HG03571 (cell line): ENCODE results near the gene OPHN1.
"Not testable (repeated sequence)": the region's sequence is repeated elsewhere in the genome, so short reads cannot be mapped to it uniquely, and the experiment has no call there.

Experiments used
- ATAC-seq: cut with Tn5 transposase; IDR thresholded peaks from one replicate; pipeline ENCODE4 v1.9.1; 2021; ENCODE audit not compliant: unreplicated experiment

Gene OPHN1

DNA sequence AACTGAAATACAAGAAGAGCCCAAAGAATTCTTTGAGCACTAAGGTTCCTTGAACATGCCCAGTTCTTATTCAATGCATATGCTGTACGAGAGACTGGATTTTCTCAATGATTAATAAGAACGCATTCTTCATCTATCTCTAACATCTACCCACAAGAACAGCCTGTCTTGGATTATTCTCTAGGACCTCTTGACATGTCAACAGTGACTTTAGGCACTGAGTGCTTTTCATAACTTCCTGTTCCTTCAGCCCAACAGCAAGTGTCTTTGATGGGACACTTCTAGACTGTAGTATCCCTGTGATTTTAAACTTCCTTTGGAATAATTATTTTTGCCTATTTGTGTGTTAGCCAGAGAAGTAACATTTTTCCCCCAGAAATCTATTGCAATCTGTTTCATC is 69.3 kb downstream of the OPHN1 start:
- ATAC-seq = no peak

DNA sequence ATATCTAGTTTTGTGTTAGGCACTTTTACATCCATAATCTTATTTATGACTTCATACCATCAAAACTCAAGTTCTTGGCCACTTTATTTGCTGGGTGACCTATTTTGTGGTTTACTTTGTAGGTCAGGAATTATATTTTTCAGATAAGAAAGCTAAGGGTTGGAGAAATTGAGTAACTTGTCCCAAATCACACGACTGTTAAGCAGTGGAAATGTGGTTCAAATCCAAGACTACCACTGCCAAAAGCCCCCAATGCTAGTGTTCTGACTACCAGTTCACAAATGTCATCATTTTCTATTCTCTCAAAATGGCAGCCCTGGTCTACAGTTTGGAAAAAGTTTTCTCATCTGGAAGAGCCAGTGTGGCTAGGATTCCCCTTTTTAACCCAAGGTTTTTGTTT is 74.6 kb downstream of the OPHN1 start:
- ATAC-seq = no peak

DNA sequence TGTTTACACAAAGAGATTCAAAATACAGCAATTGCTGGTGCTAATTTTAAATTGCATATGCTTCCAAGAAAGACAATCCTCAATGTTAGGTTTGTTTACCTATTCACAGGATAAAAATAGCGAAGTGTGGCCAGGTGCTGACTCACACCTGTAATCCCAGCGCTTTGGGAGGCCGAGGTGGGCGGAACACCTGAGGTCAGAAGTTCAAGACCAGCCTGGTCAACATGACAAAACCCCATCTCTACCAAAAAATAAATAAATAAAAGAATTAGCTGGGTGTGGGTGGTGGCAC is 77.7 kb downstream of the OPHN1 start:
- no peak for ATAC-seq

DNA sequence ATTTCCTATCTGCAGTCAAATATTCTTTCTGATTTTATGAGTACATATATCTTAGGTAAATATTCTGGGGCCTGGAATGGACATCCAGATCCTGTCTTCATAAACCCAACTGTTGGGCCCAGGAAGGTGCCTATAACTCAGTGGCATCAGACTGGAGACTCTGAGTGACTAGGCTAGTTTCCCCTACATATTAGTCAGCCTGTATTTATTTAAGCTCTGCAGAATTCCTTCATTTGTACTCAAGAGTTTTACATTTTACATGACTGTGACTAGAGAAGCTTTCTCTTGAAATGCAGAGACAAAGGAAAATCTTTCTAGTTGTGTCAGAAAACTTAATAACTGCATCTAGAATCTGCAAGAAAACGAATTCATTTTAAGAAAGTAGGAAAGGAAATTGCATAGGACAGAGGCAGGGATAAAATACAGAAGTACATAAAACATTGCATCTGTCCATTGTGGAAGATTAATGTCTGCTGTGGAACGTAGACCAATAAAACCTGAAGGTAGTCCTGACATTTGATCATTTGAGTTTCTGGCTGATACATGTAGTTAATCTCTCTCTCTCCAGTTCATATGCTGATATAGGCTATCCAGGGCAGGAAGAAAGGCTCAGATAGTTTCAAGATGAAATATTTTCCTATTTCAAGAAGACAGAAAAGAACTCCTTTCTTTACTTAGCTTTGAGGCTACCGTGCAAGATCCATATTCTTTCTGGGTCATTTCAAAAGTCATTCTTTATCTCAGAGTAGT is 78.2 kb downstream of the OPHN1 start:
- ATAC-seq = no peak

DNA sequence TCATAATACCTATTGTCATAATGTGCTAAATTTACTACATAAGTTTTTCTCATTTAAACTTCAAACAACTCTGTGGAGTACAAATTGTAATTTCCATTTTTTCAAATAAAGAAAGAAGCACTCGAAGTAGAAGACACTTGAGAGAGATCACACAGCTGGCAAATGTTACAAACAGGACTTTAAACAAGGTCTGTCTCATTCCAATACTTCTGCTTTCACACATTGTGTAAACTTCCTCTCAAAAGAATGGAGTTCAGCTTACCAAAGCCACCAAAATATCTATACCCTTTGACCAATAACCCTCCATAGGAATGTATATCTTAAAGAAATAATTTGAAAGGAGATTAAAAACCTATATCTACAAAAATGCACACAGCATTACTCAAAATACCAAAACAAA is 88.3 kb downstream of the OPHN1 start:
- ATAC-seq = no peak

DNA sequence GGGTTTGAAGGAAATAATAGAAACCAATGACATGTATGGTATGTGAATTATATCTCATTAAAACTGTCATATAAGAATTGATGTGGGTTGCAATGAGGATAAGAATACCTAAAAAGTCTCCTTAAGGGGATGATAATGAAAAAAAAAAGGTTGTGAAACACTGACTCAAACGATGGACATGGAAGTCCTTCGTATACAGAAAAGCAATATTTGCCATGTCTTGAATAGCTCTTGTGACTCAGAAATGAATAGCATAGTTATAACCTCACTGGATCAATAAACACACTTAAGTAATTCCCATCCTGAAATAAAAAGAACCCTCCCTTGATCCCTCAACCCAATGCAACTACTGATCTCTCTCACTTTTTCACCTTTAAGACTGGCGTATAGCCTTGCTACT is 89.7 kb downstream of the OPHN1 start:
- no peak for ATAC-seq

DNA sequence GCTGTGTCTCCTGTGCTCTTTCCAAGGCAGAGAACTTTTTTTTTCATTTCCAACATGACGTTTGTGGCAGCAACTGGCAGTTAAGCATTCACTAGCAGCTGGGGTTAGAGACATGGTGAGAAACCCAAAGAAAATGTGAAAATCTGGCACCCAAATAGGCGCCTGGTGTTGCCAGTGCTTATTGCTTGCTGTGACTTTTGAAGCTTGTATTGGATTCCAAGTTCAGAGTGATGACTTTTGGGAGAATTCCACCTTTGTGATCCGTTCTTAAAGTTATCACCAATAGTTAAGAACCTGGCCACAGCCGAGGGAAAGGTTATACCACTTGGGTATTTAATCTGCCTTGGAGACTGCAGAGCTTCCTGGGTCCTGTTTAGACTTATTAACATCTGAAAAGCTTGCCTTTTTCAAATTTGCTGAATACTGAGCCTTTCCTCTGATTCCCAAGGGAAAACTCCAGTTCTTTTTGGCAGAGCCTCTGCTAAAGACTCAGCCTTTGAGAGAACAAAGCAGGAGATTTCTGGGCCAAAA is 101.0 kb downstream of the OPHN1 start:
- no peak for ATAC-seq

DNA sequence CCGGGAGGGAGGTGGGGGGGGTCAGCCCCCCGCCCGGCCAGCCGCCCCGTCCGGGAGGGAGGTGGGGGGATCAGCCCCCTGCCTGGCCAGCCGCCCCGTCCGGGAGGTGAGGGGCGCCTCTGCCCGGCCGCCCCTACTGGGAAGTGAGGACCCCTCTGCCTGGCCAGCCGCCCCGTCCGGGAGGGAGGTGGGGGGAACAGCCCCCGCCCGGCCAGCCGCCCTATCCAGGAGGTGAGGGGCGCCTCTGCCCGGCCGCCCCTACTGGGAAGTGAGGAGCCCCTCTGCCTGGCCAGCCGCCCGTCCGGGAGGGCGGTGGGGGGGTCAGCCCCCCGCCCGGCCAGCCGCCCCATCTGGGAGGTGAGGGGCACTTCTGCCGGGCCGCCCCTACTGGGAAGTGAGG is 106.5 kb downstream of the OPHN1 start:
- ATAC-seq = not testable (repeated sequence)

DNA sequence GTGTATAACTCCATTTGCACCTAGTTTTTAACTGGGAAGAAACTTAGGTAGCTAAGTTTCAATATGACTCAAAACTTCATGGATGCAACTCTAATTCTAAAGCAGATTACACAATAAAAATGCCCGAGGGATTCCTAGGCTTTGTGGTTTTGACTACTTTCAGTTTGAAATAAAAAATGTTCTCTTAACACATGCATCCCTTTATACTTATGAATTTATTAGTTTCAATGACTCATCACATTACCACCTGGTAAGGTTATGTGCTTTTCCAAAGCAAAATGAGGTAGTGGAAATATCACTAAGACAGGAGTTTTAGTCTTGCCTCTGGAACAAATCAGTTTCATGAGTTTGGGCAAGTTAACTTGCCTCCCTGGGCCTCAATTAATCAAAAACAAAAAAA is 125.5 kb downstream of the OPHN1 start:
- ATAC-seq = no peak

DNA sequence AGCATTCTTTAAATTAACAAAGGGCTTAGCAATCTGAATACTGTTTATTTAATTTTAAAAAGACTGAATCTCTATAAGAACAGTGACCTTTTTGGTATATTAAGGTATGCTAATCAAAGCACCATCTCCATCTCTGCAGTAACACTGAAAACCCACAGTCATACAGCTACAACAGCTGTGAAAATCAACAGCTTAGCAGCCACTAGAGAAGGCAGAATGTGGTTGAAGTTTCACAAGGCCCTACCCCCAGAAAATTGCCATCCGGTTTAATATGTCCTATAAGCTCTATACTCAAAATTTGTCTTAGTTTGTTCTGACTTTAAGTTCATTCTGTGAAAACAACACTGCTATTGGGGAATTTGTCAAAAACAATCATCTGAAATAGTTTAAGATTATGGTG is 128.7 kb downstream of the OPHN1 start:
- no peak for ATAC-seq

DNA sequence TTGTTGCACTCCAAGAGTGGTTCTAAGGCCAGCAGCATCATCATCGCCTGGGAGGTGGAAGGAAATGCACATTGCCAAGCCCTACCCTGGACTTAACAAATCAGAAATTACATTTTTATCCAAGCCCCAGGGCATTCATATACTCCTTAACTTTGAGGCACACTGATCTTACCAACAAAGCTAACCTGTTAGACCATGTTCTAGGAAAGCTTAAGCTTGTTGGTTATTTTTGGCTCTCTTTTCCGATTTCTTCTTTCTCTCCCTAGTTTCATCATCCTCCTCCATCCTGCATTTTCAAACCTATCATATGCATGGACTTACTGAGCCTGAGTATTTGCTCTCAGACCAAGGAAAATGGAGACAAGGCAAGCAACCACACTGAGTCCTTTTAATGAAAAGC is 133.4 kb downstream of the OPHN1 start:
- no peak for ATAC-seq

DNA sequence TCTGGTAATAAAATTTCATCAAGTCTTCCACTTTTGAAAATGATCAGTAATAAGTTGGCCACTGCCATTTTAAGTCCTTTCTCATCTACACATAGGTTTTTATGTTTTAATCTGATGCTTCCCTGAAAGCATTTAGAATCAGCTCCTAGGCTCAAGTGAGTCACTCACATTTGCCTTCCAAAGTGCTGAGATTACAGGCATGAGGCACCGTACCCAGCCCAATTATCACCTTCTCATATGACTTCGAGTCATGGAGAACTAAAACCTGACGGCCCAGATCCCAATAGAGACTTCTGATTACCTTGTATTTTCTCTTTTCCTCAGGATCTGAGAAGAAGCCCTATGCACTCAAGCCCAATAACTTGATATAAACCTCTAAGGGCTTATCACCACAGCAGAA is 140.8 kb downstream of the OPHN1 start:
- no peak for ATAC-seq

DNA sequence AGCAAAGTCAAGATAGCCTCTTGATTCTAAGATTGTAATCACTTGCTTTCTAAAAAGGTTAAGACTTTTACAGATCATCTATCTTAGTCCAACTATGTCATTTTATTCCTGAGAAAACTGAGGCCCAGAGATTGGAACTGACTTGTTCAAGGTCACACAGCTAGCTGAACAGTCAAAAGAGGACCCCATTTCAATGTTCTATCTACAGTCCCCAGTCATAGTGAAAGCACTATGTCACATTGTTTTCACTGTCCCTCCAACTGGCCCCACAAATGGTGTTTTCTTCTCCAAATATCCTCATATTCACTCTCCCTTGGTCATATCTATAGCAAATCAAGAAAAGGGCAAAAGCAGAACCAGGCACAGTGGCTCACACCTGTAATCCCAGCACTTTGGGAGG is 145.2 kb downstream of the OPHN1 start:
- no peak for ATAC-seq

DNA sequence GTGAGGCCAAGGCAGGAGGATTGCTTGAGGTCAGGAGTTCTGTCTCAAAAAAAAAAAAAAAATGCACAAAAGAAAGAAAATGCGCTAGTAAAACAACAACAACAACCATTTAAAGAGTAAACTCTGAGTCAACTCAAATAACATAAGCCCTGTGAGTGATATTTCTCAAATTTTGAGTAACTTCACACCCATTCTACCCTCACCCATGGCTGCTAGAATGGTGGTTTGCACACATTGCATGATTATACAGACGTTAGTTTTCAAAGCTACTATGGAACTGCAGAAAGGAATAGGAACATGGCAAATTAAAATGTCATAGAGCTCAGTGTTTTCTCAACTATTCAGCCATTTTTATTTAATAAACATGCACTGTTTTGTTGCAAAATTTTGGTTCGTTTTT is 145.9 kb downstream of the OPHN1 start:
- no peak for ATAC-seq

DNA sequence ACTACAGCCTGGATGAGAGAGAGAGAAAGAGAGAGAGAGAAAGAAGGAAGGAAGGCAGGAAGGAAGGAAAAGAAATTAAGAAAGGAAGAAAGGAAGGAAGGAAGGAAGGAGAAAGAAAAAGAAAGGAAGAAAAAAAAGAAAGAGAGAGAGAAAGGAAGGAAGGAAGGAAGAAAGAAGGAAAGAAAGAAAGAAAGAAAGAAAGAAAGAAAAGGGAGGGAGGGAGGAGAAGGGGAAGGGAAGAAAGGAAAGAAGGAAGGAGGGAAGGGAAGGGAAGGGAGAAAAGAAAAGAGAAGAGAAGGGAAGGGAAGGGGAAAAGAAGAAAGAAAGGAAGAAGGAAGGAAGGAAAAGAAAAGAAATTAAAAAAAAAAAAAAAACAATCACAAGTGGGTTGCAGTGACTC is 146.3 kb downstream of the OPHN1 start:
- ATAC-seq = no peak

DNA sequence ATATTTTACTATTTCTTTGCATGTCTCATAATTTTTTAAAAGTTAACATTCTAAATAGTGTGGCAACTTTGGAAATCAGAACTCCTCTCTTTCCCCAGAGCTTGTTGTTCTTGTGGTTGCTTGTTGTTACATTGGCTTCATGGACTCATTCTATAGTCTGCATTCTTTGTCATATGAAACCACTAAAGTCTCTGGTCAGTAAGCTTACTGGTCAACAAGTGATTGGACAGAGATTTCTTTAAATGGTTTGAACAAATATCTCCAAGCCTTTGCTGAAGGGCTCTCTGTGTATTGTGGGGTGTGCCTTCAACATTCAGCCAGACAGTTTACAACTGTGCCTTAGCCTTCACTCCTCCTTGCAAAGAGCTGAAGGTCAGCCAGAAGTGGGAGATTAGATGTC is 147.2 kb downstream of the OPHN1 start:
- ATAC-seq = no peak

DNA sequence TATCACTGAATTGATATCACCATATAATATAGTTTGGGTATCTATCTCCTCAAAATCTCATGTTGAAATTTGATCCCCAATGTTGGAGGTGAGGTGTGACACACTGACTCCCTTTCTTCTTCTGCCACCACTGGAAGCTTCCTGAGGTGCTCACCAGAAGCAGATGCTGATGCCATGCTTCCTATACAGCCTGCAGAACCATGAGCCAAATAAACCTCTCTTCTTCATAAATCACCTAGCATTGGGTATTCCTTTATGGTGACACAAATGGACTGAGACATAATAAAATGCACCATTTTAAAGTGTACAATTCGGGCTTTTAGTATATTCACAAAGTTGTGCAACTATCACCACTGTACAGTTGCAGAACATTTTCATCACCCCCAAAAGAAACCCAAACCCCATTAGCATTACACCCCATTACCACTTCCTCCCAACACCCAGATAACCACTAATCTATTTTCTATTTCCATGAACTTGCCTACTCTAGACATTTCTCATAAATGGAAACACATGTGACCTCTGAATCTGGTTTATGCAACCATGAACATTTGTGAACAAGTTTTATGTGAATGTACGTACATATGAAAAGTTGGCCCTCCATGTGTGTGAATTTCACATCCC is 148.9 kb downstream of the OPHN1 start:
- no peak for ATAC-seq

DNA sequence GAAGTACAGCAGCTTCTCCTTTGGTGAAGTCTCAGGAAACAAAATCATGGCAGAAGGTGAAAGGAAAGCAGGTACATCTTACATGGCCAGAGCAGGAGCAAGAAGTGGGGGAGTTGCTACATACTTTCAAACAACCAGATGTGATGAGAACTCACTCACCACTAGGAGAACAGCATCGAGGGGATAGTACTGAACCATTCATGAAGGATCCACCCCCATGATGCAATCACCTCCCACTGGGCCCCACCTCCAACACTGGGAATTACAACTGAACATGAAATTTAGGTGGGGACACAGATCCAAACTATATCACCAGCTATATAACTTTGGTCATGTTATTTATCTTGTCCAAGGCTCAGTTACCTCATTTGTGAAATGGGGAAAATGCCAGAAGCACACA is 159.4 kb downstream of the OPHN1 start:
- no peak for ATAC-seq

DNA sequence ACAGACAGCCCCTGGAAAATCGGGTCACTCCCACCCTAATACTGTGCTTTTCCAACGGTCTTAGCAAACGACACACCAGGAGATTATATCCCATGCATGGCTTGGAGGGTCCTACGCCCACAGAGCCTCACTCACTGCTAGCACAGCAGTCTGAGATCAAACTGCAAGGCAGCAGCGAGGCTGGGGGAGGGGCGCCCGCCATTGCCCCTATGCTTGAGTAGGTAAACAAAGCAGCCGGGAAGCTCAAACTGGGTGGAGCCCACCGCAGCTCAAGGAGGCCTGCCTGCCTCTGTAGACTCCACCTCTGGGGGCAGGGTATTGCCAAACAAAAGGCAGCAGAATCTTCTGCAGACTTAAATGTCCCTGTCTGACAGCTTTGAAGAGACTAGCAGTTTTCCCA is 168.5 kb downstream of the OPHN1 start:
- not testable (repeated sequence) for ATAC-seq

DNA sequence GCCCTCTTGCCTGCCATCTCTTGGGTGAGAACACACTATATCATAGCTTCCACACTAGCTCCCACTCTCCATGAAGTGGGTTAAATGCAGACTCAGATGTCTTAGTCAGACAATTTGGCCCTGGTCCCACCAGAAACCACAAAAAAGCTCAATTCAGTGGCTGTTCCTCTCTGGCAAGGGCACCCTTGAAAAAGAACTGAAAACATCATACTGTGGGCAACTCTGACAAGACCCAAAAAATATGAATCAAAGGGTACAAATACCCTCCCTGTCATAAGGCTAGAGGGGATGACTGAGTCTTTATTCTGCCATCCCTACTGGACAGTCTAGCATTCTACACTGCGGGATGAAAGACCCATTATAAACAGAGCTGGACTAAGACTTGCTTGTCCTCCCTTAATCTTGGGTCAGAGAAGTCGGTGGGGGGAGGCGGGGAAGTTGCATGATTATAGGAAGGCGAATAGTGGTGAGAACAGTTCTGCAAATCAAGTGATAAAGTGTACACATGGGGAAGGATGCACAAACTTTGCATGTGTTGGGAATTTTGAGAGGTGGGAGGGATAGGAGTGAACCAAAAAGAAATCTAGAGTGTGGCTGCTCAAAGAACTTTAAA is 172.1 kb downstream of the OPHN1 start:
- no peak for ATAC-seq

DNA sequence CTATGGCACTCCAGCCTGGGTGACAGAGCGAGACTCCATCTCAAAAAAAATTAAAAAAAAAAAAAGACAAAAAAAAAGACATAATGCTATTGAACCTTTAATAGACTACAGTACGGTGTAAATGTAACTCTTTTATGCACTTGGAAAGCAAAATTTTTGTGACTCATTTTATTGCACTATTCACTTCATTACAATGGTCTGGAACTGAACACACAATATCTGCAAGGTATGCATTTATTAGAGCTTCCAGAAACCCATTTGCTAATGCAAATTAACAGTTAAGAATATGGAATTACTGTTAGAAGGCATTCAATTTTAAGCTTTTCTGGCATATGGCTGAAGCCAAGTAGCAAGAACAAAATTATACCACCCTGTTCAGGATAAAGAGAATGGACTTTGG is 176.3 kb downstream of the OPHN1 start:
- ATAC-seq = no peak
